Peyer's patch (tissue), 4 donors: Measurements from ENCODE around the gene GH2.

ENCODE experiments used
- POLR2A ChIP-seq, 2 donors: fragments of 450-650 bp; IDR thresholded peaks; one replicate each; pipeline ENCODE4 v1.5.1; 2017; ENCODE audit warnings: antibody characterized with exemption in 2 of 2, mild to moderate bottlenecking in 2 of 2, moderate library complexity in 2 of 2
- TF ChIP-seq, protein P1 (sequence below), 6 experiments: fragments of 450-650 bp in 4 of 6; fragments of 200-600 bp in 2 of 6; sonication (generic) in 1 of 6; IDR thresholded peaks; one replicate each; pipeline ENCODE4 v1.5.1; 2017 to 2019; ENCODE audit warnings: antibody characterized with exemption in 6 of 6, mild to moderate bottlenecking in 3 of 6, moderate library complexity in 1 of 6

GRCh38 chr17:63928172-63928666 lies 46.5 kb upstream of the GH2 start:
- TF ChIP-seq, protein P1, sequence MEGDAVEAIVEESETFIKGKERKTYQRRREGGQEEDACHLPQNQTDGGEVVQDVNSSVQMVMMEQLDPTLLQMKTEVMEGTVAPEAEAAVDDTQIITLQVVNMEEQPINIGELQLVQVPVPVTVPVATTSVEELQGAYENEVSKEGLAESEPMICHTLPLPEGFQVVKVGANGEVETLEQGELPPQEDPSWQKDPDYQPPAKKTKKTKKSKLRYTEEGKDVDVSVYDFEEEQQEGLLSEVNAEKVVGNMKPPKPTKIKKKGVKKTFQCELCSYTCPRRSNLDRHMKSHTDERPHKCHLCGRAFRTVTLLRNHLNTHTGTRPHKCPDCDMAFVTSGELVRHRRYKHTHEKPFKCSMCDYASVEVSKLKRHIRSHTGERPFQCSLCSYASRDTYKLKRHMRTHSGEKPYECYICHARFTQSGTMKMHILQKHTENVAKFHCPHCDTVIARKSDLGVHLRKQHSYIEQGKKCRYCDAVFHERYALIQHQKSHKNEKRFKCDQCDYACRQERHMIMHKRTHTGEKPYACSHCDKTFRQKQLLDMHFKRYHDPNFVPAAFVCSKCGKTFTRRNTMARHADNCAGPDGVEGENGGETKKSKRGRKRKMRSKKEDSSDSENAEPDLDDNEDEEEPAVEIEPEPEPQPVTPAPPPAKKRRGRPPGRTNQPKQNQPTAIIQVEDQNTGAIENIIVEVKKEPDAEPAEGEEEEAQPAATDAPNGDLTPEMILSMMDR (IDR thresholded peaks at IDR 0.05) = no peak
- no peak for TF ChIP-seq POLR2A (IDR thresholded peaks at IDR 0.05)
